Esophagus (tissue), 2 donors: Measurements from ENCODE around the gene CATSPER3. TPM values are rescaled to one million over a fixed set of nuclear protein-coding genes. Genes with fewer than 3 reads are reported as not detected.

Experiments used
- H3K27ac ChIP-seq, 2 donors: one replicate each; pipeline ENCODE4 v1.5.1; 2013; ENCODE audit warnings: low read depth in 2 of 2, mild to moderate bottlenecking in 2 of 2, inconsistent platforms in 1 of 2, low read length in 1 of 2, moderate library complexity in 1 of 2
- H3K27me3 ChIP-seq, 2 donors: one replicate each; pipeline ENCODE4 v1.6.1; 2013; ENCODE audit warnings: low read length in 2 of 2, control low read depth in 1 of 2, mild to moderate bottlenecking in 1 of 2; ENCODE audit not compliant: insufficient read depth in 2 of 2, control insufficient read depth in 1 of 2
- H3K36me3 ChIP-seq, 2 donors: one replicate each; pipeline ENCODE4 v1.6.1; 2013; ENCODE audit warnings: low read length in 1 of 2; ENCODE audit not compliant: control insufficient read depth in 2 of 2, insufficient read depth in 2 of 2
- H3K4me1 ChIP-seq, 2 donors: one replicate each; pipeline ENCODE4 v1.6.1; 2013; ENCODE audit warnings: low read length in 1 of 2; ENCODE audit not compliant: control insufficient read depth in 2 of 2, insufficient read depth in 2 of 2
- H3K4me3 ChIP-seq, 2 donors: one replicate each; pipeline ENCODE4 v1.5.1; 2013; ENCODE audit warnings: low read length in 2 of 2, mild to moderate bottlenecking in 2 of 2, low read depth in 1 of 2, moderate library complexity in 1 of 2
- H3K9me3 ChIP-seq, 2 donors: one replicate each; pipeline ENCODE4 v1.6.1; 2013; ENCODE audit warnings: mild to moderate bottlenecking in 2 of 2, low read depth in 1 of 2, low read length in 1 of 2, moderate library complexity in 1 of 2; ENCODE audit not compliant: control insufficient read depth in 2 of 2, insufficient read depth in 1 of 2
- WGBS, 2 donors: extraction: QIAGEN DNeasy Blood & Tissue Kit; methylation state at CpG; one replicate each; pipeline ENCODE4 v1.1.7; 2013; 5-methylcytosine and 5-hydroxymethylcytosine counted together
- polyA plus RNA-seq, 2 donors: library from polyadenylated mRNA; stranded (reverse); fragments of 200-250 nt; gene quantifications; one replicate each; pipeline ENCODE4 v1.2.3, GENCODE V29; 2013
- donor health status: healthy with polysubstance abuse.
- donor health status: Bipolar disorder and iron deficiency.

The CATSPER3 gene
- polyA plus RNA-seq, 2 donors: 0.34 to 0.55 TPM

DNA sequence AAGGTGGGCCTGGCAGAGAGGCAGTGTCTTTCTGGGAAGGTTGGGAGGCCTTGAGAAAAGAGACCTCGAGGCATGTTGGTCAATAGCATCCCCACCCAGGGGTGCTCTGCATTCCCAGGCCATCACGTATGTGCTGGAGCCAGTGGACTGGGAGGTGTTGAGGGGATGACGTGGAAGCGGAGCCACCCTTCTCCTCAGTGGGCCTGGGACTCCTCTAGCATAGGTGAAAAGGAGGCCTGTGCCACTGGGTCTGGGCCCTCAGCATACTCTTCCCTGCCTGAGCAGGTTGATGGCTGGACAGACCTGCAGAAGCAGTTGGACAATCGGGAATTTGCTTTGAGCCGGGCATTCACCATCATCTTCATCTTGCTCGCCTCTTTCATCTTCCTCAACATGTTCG is 40.8 kb downstream of the CATSPER3 start:
- peaks cover 0 to 3% of the 10 kb centered on the region in 2 donors for H3K36me3 ChIP-seq
- H3K27ac ChIP-seq: no peak overlapping the region
- WGBS, 2 donors: 93 to 95% methylated on average over 8 of the region's 8 CpGs

DNA sequence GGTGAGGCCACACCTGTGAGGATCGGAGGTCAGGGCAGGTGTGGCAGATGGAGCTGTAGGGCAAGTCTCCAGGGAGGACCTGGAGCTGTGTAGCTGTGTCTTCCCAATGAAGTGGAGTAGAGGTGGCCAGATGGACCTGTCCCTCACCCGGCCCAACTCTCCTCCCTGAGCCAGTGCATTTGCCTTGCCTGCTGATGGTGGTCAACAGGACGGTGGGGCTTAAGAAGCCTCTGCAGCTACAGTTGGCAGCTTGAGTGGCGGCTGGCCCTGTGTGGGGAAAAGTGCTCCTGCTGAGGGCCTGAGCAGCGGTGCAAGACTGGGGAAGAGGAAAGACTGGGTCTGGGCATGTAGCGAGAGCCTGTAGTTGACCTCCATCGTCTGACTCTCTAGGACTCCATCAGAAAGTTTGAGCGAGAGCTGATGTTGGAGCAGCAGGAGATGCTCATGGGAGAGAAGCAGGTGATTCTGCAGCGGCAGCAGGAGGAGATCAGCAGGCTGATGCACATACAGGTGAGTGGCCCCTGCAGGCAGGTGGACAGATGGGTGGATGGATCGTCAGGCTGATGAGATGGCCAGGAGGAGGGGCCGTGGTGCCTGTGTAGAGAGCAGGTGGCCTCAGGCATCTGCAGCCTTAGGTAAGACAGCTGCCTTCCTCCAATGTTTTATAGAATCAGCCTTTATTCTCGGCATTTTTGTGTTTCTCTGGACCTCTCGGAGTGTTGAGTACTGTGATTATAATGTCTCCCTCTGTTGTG is 41.5 kb downstream of the CATSPER3 start:
- Histone ChIP-seq H3K27me3 (no peaks in the 10 kb centered on the region), H3K4me3 (no peak overlapping the region), H3K9me3 (no peaks in the 10 kb centered on the region), H3K4me1 (peaks cover 0 to 12% of the 10 kb centered on the region in 2 donors), H3K36me3 (peaks cover 0 to 3% of the 10 kb centered on the region in 2 donors), H3K27ac (no peak overlapping the region)
- WGBS, 2 donors: 85 to 86% methylated on average over 13 of the region's 13 CpGs

More for the DNA sequence above, 40.8 kb downstream of the CATSPER3 start:
- H3K27me3 ChIP-seq: no peaks in the 10 kb centered on the region
- peaks cover 0 to 8% of the 10 kb centered on the region in 2 donors for H3K4me1 ChIP-seq
- no peaks in the 10 kb centered on the region for H3K9me3 ChIP-seq
- no peak overlapping the region for H3K4me3 ChIP-seq

GRCh38 chr5:135009736-135010501 is 42.2 kb downstream of the CATSPER3 start:
- 87 to 89% methylated on average over 11 of the region's 11 CpGs for WGBS, 2 donors
- Histone ChIP-seq H3K27ac (no peak overlapping the region), H3K4me3 (no peak overlapping the region), H3K27me3 (no peaks in the 10 kb centered on the region), H3K36me3 (peaks cover 0 to 3% of the 10 kb centered on the region in 2 donors), H3K4me1 (peaks cover 0 to 18% of the 10 kb centered on the region in 2 donors), H3K9me3 (no peaks in the 10 kb centered on the region)

- H3K36me3 ChIP-seq: peaks cover 0 to 3% of the 10 kb centered on the region in 2 donors
- H3K4me3 ChIP-seq: no peak overlapping the region
- no peaks in the 10 kb centered on the region for H3K9me3 ChIP-seq
- H3K27me3 ChIP-seq: no peaks in the 10 kb centered on the region
- WGBS, 2 donors: 78 to 81% methylated on average over 3 of the region's 3 CpGs
- H3K27ac ChIP-seq: no peak overlapping the region
- peaks cover 2 to 18% of the 10 kb centered on the region in 2 donors for H3K4me1 ChIP-seq
Measured at GRCh38 chr5:135010502-135011354, 43.0 kb downstream of the CATSPER3 start.

DNA sequence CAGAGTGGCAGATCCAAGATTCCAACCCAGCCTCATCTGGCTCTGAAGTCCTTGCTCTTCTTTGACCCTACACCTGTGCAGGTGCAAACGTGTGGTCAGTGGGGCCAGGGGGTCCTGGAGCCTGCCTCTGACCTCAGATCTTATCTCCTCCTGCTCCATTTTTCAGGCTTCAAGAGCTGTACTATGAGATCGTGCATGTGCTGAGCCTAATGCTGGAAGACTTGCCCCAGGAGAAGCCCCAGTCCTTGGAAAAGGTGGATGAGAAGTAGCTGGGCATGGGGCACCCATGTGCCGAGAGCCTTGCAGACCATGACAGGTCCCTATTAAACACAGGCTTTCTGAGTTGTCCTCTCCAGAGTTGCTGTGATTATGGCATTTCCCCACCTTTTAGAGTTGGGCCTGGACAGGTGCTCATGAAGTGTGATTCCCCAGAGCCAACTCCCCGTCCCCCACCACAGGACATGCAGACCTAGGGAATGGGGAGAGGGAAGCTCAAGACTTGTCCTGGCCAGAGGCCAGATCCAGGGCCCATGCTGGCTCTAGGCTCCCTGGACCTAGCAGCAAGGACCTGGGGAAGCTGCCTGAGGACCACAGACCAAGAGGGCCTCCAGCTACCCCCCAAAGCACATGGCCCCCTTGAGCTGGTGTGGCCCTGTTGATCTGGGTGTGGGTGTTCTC is 43.8 kb downstream of the CATSPER3 start:
- Histone ChIP-seq H3K27me3 (no peaks in the 10 kb centered on the region), H3K4me1 (peaks cover 3 to 22% of the 10 kb centered on the region in 2 donors)
- WGBS, 2 donors: 91 to 94% methylated on average over 4 of the region's 4 CpGs

DNA sequence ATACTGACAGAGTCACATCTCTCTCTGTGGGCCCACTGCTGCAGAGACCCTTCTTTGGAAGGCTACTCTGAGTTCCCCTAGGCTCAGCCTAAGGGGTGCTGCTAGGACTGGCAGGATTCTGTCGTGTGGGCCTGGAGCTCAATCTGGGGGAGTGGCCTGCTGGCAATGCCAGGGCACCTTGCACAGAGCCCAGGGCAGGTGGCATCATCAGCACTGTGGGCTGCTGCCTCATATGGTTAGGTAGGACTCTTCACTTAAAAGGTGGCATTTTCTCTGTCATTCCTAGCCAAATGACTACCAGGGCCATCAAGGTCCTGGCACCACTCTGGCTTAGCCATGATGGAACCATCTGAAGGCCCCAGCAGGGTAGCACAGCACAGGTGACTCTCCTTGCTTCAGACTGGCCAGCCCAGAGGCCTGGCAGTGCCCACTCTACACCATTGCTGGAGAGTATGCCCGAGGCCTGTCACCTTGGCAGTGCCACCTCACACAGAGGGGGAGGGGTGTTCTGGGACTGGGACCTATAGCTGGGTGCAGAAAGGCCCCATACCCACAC is 44.4 kb downstream of the CATSPER3 start:
- no peaks in the 10 kb centered on the region for H3K27me3 ChIP-seq
- 74 to 78% methylated on average over 2 of the region's 2 CpGs for WGBS, 2 donors
- H3K9me3 ChIP-seq: no peaks in the 10 kb centered on the region
- H3K4me1 ChIP-seq: peaks cover 3 to 28% of the 10 kb centered on the region in 2 donors
- no peak overlapping the region for H3K27ac ChIP-seq
- H3K36me3 ChIP-seq: peaks cover 0 to 3% of the 10 kb centered on the region in 2 donors
- H3K4me3 ChIP-seq: no peak overlapping the region

More for the DNA sequence above, 43.8 kb downstream of the CATSPER3 start:
- Histone ChIP-seq H3K27ac (no peak overlapping the region), H3K36me3 (peaks cover 0 to 3% of the 10 kb centered on the region in 2 donors), H3K9me3 (no peaks in the 10 kb centered on the region), H3K4me3 (no peak overlapping the region)

DNA sequence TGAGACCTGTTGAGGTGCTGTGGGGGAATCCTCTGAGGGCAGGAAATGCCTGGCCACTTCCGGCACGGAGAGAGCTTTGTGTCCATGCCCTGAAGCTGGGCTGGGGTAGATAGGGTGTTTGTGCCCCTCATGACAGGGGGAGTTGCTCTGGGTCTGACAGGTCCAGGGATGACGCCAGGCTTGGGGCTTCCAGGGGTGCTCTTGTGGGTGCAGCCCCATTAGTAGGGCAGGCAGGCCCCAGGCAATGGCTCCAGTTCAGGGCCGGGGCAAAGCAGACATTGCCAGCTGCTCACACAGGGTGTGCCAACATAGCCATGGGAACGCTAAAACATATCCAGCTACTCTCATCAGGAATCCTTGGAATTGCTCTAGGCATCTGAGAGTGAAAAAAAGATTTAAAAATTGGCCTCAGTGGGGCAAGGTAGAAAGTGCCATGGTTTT is 45.3 kb downstream of the CATSPER3 start:
- 46 to 67% methylated on average over 5 of the region's 5 CpGs for WGBS, 2 donors
- Histone ChIP-seq H3K4me1 (peaks cover 3 to 28% of the 10 kb centered on the region in 2 donors), H3K36me3 (peaks cover 0 to 3% of the 10 kb centered on the region in 2 donors), H3K27ac (peak overlapping the region in 1 of 2 donors; percentile 34), H3K9me3 (no peaks in the 10 kb centered on the region), H3K27me3 (no peaks in the 10 kb centered on the region), H3K4me3 (no peak overlapping the region)

GRCh38 chr5:135013445-135013844 is 45.7 kb downstream of the CATSPER3 start:
- Histone ChIP-seq H3K4me1 (peaks cover 3 to 28% of the 10 kb centered on the region in 2 donors), H3K27ac (peak overlapping the region; percentile 27 to 47)
- 66 to 75% methylated on average over 7 of the region's 7 CpGs for WGBS, 2 donors

More at GRCh38 chr5:135013445-135013844, 45.7 kb downstream of the CATSPER3 start:
- Histone ChIP-seq H3K9me3 (no peaks in the 10 kb centered on the region), H3K27me3 (no peaks in the 10 kb centered on the region), H3K36me3 (peaks cover 0 to 3% of the 10 kb centered on the region in 2 donors), H3K4me3 (no peak overlapping the region)
